Thyroid gland (tissue), 4 donors: ENCODE measurements around the gene AMOT.

ENCODE experiments used
- POLR2A ChIP-seq, 2 donors: fragments of 450-650 bp; IDR thresholded peaks; one replicate each; pipeline ENCODE4 v1.6.1; 2017; ENCODE audit warnings: antibody characterized with exemption in 2 of 2, mild to moderate bottlenecking in 2 of 2, moderate library complexity in 1 of 2
- TF ChIP-seq, protein P1 (sequence below), 6 experiments: fragments of 200-600 bp in 3 of 6; fragments of 450-650 bp in 3 of 6; sonication (generic) in 3 of 6; IDR thresholded peaks; one replicate each; pipeline ENCODE4 v1.5.1; 2016 to 2019; ENCODE audit warnings: antibody characterized with exemption in 6 of 6, mild to moderate bottlenecking in 2 of 6, inconsistent platforms in 1 of 6, moderate library complexity in 1 of 6

DNA sequence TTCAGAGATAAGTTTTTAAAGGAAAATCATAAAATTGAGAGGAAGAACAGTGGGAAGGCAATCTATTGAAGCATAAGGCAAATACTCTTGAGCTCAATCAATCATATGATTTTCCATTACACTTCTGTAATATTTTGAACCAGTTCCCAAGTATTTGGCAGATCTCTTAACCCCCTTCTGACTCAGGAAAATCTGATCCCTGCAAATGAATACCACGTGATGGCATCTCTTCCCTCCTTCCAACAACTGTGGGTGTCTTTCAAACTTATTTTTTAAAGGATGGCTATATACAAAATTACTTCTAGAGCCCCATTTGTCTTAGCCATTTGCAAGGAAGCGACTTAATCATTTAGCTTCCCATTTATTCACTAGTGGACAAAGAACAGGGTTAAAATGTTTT lies 41.9 kb downstream of the AMOT start:
- TF ChIP-seq, protein P1, sequence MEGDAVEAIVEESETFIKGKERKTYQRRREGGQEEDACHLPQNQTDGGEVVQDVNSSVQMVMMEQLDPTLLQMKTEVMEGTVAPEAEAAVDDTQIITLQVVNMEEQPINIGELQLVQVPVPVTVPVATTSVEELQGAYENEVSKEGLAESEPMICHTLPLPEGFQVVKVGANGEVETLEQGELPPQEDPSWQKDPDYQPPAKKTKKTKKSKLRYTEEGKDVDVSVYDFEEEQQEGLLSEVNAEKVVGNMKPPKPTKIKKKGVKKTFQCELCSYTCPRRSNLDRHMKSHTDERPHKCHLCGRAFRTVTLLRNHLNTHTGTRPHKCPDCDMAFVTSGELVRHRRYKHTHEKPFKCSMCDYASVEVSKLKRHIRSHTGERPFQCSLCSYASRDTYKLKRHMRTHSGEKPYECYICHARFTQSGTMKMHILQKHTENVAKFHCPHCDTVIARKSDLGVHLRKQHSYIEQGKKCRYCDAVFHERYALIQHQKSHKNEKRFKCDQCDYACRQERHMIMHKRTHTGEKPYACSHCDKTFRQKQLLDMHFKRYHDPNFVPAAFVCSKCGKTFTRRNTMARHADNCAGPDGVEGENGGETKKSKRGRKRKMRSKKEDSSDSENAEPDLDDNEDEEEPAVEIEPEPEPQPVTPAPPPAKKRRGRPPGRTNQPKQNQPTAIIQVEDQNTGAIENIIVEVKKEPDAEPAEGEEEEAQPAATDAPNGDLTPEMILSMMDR (IDR thresholded peaks at IDR 0.05) = no peak
- no peak for TF ChIP-seq POLR2A (IDR thresholded peaks at IDR 0.05)
